ENCODE data around the gene PARP12. TPM values are rescaled to one million over a fixed set of nuclear protein-coding genes. Genes with fewer than 3 reads are reported as not detected.

PARP12 gene
- total and polyA plus RNA-seq, 3 donors from 2014 or later: 39.4 to 63.1 (median 54.6) TPM

DNA sequence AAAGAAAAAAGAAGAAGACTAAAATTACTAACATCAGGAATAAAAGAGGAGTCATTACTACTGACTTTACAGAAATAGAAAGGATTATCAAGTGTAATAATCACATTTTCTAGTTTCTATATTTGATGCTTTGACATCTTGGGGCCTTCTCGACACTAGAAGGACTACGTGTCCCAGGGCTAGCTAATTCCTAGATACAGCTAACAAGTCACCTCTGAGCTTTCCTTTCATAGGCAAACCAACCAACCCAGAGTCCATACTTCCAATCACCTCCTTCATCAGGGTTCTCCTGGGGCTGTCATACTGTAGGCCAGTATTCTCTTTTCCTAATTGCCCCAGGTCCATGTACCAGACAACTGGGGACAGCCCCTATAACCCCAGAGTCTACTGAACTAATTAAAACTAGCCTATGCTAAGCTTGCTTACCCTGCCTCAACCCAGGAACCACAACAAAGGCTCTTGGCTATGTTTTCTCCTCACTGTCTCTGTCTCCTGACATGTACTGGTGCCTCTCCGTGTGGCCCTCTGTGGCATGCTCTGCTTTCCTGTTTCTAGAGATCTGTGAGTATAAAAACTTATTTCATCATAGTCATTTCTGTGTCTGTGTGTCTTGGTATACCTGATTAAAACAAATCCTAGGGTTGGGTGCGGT lies 6.7 kb upstream of the PARP12 start:
- Histone ChIP-seq H3K27ac (no peak overlapping the region), H3K4me3 (no peak overlapping the region), H3K9me3 (no peaks in the 10 kb centered on the region), H3K27me3 (no peaks in the 10 kb centered on the region), H3K4me1 (no peaks in the 10 kb centered on the region), H3K36me3 (ENCODE audit: low read depth, missing control alignments) (no peaks in the 10 kb centered on the region)
- intact Hi-C loops (cut with DNase I; ENCODE audit: low total_unique reads): no loop called here
- no peak for DNase-seq
- 82 to 93% methylated on average over 4 of the region's 4 CpGs for WGBS, 2 donors
- TF ChIP-seq, protein P1, sequence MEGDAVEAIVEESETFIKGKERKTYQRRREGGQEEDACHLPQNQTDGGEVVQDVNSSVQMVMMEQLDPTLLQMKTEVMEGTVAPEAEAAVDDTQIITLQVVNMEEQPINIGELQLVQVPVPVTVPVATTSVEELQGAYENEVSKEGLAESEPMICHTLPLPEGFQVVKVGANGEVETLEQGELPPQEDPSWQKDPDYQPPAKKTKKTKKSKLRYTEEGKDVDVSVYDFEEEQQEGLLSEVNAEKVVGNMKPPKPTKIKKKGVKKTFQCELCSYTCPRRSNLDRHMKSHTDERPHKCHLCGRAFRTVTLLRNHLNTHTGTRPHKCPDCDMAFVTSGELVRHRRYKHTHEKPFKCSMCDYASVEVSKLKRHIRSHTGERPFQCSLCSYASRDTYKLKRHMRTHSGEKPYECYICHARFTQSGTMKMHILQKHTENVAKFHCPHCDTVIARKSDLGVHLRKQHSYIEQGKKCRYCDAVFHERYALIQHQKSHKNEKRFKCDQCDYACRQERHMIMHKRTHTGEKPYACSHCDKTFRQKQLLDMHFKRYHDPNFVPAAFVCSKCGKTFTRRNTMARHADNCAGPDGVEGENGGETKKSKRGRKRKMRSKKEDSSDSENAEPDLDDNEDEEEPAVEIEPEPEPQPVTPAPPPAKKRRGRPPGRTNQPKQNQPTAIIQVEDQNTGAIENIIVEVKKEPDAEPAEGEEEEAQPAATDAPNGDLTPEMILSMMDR (IDR thresholded peaks at IDR 0.05): no peak
- TF ChIP-seq POLR2A (IDR thresholded peaks at IDR 0.05): no peak

DNA sequence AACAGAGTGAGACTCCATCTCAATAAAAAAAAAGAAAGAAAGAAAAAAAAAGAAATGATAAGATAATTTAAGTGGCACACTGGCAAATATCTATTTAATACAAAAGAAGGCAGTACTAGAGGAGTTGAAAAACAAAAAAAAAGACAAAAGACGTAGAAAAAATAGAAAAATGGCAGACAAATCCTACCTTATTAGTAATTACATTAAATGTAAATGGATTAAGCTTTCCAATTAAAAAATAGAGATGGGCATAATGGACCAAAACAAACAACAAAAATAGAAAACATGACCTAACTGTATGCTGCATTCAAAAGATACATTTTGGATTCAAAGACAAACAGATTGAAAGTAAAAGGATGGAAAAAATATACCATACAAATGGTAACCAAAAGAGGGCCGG lies 5.3 kb upstream of the PARP12 start:
- Histone ChIP-seq H3K9me3 (no peaks in the 10 kb centered on the region), H3K27ac (no peak overlapping the region), H3K27me3 (no peaks in the 10 kb centered on the region), H3K36me3 (ENCODE audit: low read depth, missing control alignments) (no peaks in the 10 kb centered on the region), H3K4me3 (no peak overlapping the region), H3K4me1 (no peaks in the 10 kb centered on the region)
- intact Hi-C loops (cut with DNase I; ENCODE audit: low total_unique reads): no loop called here
- TF ChIP-seq, protein P1 (IDR thresholded peaks at IDR 0.05): no peak
- no peak for TF ChIP-seq POLR2A (IDR thresholded peaks at IDR 0.05)
- DNase-seq: no peak
- WGBS, 2 donors: 87 to 93% methylated on average over 2 of the region's 2 CpGs

DNA sequence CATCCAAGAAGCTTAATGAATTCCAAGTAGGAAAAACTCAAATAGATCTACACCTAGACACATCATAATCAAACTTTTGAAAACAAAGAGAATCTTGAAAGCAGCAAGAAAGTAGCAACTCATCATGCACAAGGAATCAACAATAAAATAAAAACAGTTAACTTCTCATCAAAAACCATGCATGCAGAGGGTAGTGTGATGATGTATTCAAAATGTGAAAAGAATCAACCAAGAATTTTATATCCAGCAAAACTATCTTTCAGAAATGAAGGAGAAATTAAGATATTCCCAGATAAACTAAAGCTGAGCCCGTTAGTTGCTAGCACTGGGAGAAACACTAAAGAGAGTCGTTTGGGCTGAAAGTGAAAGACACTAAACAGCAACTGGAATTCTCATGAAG lies 4.3 kb upstream of the PARP12 start:
- Histone ChIP-seq H3K9me3 (no peaks in the 10 kb centered on the region), H3K27ac (no peak overlapping the region), H3K4me1 (no peaks in the 10 kb centered on the region), H3K36me3 (ENCODE audit: low read depth, missing control alignments) (no peaks in the 10 kb centered on the region), H3K4me3 (no peak overlapping the region), H3K27me3 (no peaks in the 10 kb centered on the region)
- TF ChIP-seq, protein P1 (IDR thresholded peaks at IDR 0.05): no peak
- no peak for TF ChIP-seq POLR2A (IDR thresholded peaks at IDR 0.05)
- WGBS, 2 donors: 56 to 98% methylated on average over 2 of the region's 2 CpGs
- intact Hi-C loops (cut with DNase I; ENCODE audit: low total_unique reads): no loop called here
- DNase-seq: no peak

DNA sequence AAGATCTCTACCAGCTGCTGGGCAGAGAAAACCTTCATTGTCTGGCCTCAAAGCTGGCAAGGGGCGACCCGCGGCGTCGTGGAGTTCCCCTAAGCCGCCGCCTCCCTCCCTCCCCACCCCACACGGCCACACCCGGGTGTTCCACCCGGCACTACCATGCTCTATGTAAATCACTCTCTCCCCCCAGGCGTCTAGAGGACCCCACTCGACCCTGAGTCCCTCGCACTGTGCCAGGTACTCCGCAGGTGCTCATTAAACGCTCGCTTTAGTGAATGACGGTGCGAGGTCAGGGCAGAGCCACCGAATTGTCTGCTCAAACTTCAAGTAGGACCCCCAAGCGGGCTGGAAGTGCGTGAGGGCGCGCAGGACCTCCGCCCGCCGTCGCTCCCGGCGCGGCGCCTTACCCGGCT lies 628 bp downstream of the PARP12 start:
- 3 to 20% methylated on average over 15 to 31 of the region's 32 CpGs for WGBS, 2 donors
- TF ChIP-seq POLR2A (IDR thresholded peaks at IDR 0.05): no peak
- TF ChIP-seq, protein P1 (IDR thresholded peaks at IDR 0.05): no peak
- DNase-seq: peak; percentile 37
- Histone ChIP-seq H3K4me3 (peak overlapping the region; percentile 81 to 93), H3K36me3 (ENCODE audit: low read depth, missing control alignments) (no peaks in the 10 kb centered on the region), H3K27me3 (no peaks in the 10 kb centered on the region), H3K27ac (peak overlapping the region; percentile 90 to 97), H3K4me1 (peaks cover 22% of the 10 kb centered on the region), H3K9me3 (no peaks in the 10 kb centered on the region)
- intact Hi-C loops (cut with DNase I; ENCODE audit: low total_unique reads): no loop called here

DNA sequence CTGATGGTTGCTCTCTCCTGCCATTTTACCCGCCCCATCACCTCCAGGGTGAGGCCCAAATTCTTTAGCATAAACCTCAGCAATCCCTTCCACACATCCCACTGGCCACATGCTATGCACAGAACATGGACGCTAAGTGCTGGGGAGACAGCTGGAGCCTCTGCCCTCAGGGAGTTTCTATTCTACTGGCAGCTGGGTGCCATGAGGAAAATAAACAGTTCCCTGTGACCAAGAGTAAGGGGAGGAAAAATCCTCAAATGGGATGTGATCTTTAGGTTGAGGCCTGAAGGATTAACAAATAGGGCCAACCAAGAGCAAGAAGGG lies 1.2 kb downstream of the PARP12 start:
- no peak for TF ChIP-seq POLR2A (IDR thresholded peaks at IDR 0.05)
- TF ChIP-seq, protein P1 (IDR thresholded peaks at IDR 0.05): no peak
- Histone ChIP-seq H3K27me3 (no peaks in the 10 kb centered on the region), H3K4me1 (peaks cover 22% of the 10 kb centered on the region), H3K36me3 (ENCODE audit: low read depth, missing control alignments) (no peaks in the 10 kb centered on the region), H3K9me3 (no peaks in the 10 kb centered on the region), H3K27ac (peak overlapping the region; percentile 90 to 97), H3K4me3 (peak overlapping the region in 1 of 2 donors; percentile 93)
- WGBS, 2 donors: 61 to 70% methylated on average over 2 of the region's 2 CpGs
- no peak for DNase-seq
- intact Hi-C loops (cut with DNase I; ENCODE audit: low total_unique reads): no loop called here

Data from testis (tissue), 3 donors.